Measurements from ENCODE around the gene SFN. TPM values are rescaled to one million over a fixed set of nuclear protein-coding genes. Genes with fewer than 3 reads are reported as not detected.

SFN gene
- total RNA-seq, 1 experiment from 2014 or later = 14.3 TPM

DNA sequence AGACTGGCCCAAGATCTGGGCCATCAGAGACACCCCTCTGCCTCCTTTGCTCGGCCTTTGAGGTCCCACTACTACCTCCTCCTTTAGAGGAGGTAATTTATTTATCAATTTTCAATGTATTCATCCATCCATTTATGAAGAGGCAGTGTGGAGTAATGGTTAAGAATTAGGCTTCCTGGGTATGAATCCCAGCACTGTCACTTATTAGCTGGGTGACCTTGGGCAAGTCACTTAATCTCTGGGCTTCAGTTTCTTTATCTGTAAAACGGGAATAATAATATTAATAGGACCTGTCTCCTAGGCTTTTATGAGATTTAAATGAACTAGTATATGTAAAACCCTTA, 49.2 kb downstream of the SFN start:
- H3K27ac Mint-ChIP-seq = no peak overlapping the region
- H3K4me1 Mint-ChIP-seq = no peaks in the 10 kb centered on the region
- DNase-seq (ENCODE audit: low spot score) (no peak), ATAC-seq (no peak)
- TF ChIP-seq NR2C2 (CRISPR knock-in tag; IDR thresholded peaks at IDR 0.05) = no peak
- TF ChIP-seq FOXJ3 (CRISPR knock-in tag; IDR thresholded peaks at IDR 0.05; ENCODE audit: borderline replicate concordance) = no peak
- TF ChIP-seq ZNF263 (CRISPR knock-in tag; IDR thresholded peaks at IDR 0.05; ENCODE audit: low read depth) = no peak
- TF ChIP-seq, protein P1, sequence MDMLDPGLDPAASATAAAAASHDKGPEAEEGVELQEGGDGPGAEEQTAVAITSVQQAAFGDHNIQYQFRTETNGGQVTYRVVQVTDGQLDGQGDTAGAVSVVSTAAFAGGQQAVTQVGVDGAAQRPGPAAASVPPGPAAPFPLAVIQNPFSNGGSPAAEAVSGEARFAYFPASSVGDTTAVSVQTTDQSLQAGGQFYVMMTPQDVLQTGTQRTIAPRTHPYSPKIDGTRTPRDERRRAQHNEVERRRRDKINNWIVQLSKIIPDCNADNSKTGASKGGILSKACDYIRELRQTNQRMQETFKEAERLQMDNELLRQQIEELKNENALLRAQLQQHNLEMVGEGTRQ (CRISPR knock-in tag; IDR thresholded peaks at IDR 0.05) = no peak
- TF ChIP-seq, protein P2, sequence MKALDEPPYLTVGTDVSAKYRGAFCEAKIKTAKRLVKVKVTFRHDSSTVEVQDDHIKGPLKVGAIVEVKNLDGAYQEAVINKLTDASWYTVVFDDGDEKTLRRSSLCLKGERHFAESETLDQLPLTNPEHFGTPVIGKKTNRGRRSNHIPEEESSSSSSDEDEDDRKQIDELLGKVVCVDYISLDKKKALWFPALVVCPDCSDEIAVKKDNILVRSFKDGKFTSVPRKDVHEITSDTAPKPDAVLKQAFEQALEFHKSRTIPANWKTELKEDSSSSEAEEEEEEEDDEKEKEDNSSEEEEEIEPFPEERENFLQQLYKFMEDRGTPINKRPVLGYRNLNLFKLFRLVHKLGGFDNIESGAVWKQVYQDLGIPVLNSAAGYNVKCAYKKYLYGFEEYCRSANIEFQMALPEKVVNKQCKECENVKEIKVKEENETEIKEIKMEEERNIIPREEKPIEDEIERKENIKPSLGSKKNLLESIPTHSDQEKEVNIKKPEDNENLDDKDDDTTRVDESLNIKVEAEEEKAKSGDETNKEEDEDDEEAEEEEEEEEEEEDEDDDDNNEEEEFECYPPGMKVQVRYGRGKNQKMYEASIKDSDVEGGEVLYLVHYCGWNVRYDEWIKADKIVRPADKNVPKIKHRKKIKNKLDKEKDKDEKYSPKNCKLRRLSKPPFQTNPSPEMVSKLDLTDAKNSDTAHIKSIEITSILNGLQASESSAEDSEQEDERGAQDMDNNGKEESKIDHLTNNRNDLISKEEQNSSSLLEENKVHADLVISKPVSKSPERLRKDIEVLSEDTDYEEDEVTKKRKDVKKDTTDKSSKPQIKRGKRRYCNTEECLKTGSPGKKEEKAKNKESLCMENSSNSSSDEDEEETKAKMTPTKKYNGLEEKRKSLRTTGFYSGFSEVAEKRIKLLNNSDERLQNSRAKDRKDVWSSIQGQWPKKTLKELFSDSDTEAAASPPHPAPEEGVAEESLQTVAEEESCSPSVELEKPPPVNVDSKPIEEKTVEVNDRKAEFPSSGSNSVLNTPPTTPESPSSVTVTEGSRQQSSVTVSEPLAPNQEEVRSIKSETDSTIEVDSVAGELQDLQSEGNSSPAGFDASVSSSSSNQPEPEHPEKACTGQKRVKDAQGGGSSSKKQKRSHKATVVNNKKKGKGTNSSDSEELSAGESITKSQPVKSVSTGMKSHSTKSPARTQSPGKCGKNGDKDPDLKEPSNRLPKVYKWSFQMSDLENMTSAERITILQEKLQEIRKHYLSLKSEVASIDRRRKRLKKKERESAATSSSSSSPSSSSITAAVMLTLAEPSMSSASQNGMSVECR (CRISPR knock-in tag; IDR thresholded peaks at IDR 0.05; ENCODE audit: borderline replicate concordance) = no peak
- TF ChIP-seq ZNF317 (CRISPR knock-in tag; IDR thresholded peaks at IDR 0.05; ENCODE audit: borderline replicate concordance, low read depth) = no peak
- TF ChIP-seq NR1H2 (CRISPR knock-in tag; IDR thresholded peaks at IDR 0.05) = no peak
- TF ChIP-seq, protein P3, sequence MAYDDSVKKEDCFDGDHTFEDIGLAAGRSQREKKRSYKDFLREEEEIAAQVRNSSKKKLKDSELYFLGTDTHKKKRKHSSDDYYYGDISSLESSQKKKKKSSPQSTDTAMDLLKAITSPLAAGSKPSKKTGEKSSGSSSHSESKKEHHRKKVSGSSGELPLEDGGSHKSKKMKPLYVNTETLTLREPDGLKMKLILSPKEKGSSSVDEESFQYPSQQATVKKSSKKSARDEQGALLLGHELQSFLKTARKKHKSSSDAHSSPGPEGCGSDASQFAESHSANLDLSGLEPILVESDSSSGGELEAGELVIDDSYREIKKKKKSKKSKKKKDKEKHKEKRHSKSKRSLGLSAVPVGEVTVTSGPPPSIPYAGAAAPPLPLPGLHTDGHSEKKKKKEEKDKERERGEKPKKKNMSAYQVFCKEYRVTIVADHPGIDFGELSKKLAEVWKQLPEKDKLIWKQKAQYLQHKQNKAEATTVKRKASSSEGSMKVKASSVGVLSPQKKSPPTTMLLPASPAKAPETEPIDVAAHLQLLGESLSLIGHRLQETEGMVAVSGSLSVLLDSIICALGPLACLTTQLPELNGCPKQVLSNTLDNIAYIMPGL (CRISPR knock-in tag; IDR thresholded peaks at IDR 0.05) = no peak
- TF ChIP-seq ZNF423 (CRISPR knock-in tag; IDR thresholded peaks at IDR 0.05) = no peak
- no peak for TF ChIP-seq OVOL2 (CRISPR knock-in tag; IDR thresholded peaks at IDR 0.05; ENCODE audit: borderline replicate concordance)
- TF ChIP-seq, protein P4, sequence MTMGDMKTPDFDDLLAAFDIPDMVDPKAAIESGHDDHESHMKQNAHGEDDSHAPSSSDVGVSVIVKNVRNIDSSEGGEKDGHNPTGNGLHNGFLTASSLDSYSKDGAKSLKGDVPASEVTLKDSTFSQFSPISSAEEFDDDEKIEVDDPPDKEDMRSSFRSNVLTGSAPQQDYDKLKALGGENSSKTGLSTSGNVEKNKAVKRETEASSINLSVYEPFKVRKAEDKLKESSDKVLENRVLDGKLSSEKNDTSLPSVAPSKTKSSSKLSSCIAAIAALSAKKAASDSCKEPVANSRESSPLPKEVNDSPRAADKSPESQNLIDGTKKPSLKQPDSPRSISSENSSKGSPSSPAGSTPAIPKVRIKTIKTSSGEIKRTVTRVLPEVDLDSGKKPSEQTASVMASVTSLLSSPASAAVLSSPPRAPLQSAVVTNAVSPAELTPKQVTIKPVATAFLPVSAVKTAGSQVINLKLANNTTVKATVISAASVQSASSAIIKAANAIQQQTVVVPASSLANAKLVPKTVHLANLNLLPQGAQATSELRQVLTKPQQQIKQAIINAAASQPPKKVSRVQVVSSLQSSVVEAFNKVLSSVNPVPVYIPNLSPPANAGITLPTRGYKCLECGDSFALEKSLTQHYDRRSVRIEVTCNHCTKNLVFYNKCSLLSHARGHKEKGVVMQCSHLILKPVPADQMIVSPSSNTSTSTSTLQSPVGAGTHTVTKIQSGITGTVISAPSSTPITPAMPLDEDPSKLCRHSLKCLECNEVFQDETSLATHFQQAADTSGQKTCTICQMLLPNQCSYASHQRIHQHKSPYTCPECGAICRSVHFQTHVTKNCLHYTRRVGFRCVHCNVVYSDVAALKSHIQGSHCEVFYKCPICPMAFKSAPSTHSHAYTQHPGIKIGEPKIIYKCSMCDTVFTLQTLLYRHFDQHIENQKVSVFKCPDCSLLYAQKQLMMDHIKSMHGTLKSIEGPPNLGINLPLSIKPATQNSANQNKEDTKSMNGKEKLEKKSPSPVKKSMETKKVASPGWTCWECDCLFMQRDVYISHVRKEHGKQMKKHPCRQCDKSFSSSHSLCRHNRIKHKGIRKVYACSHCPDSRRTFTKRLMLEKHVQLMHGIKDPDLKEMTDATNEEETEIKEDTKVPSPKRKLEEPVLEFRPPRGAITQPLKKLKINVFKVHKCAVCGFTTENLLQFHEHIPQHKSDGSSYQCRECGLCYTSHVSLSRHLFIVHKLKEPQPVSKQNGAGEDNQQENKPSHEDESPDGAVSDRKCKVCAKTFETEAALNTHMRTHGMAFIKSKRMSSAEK (CRISPR knock-in tag; IDR thresholded peaks at IDR 0.05; ENCODE audit: borderline replicate concordance) = no peak
- no peak for TF ChIP-seq IRF2 (CRISPR knock-in tag; IDR thresholded peaks at IDR 0.05; ENCODE audit: borderline replicate concordance, low read depth)
- H3K4me3 Mint-ChIP-seq = no peak overlapping the region
- H3K27me3 Mint-ChIP-seq (ENCODE audit: low read depth) = peaks cover 12% of the 10 kb centered on the region
- CTCF ChIA-PET = no interaction called here
- POLR2A ChIA-PET = no interaction called here
- no peaks in the 10 kb centered on the region for H3K9me3 Mint-ChIP-seq
- no peaks in the 10 kb centered on the region for H3K36me3 Mint-ChIP-seq

DNA sequence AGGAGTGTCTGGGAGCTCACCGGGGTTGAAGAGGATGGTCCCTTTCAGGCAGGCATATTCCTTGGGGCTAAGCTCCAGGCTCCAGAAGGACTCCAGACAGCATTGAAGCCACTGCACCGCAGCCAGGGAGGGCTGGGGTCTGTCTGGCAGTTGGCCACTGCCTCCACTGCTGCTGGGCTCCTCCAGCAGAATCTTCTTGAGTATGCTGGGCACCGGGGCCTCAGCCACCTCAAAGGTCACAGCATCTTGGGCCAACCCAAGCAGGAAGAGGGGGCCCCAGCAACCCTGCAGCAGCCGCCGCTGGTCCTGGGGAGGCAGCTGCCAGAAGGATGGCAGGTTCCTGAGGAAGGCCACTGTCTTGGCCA, 50.4 kb downstream of the SFN start:
- Mint-ChIP-seq H3K36me3 (no peaks in the 10 kb centered on the region), H3K27me3 (ENCODE audit: low read depth) (peaks cover 9% of the 10 kb centered on the region), H3K4me3 (no peak overlapping the region), H3K27ac (no peak overlapping the region), H3K4me1 (no peaks in the 10 kb centered on the region), H3K9me3 (no peaks in the 10 kb centered on the region)
- CTCF ChIA-PET = interaction anchor here (1.1 to 2.2 kb wide), 2 partner anchors 13 to 23 kb away, joined by 3 to 6 read pairs; partner anchors contain the start of genes GPATCH3 and GPN2
- POLR2A ChIA-PET = interaction anchor here (0.5 kb wide), 1 partner anchor 795 kb away, joined by 3 read pairs; no protein-coding TSS in a partner anchor
- TF ChIP-seq, protein P4 (CRISPR knock-in tag; IDR thresholded peaks at IDR 0.05; ENCODE audit: borderline replicate concordance) = no peak
- TF ChIP-seq ZNF396 (CRISPR knock-in tag; IDR thresholded peaks at IDR 0.05; ENCODE audit: borderline replicate concordance) = no peak
- TF ChIP-seq FOXJ3 (CRISPR knock-in tag; IDR thresholded peaks at IDR 0.05; ENCODE audit: borderline replicate concordance) = no peak
- TF ChIP-seq ZNF416 (CRISPR knock-in tag; IDR thresholded peaks at IDR 0.05) = no peak
- TF ChIP-seq EMX1 (CRISPR knock-in tag; IDR thresholded peaks at IDR 0.05) = no peak
- no peak for DNase-seq (ENCODE audit: low spot score)
- no peak for ATAC-seq

Measured in WTC11 (cell line).